Stimulated activated CD4-positive, alpha-beta T cell treated with anti-CD3 and anti-CD28 coated beads, Interleukin-2, amount 100 ng/mL, for 24 hours (primary cell): Measurements from ENCODE around the gene PIERCE2.
"Not testable (repeated sequence)": the region's sequence is repeated elsewhere in the genome, so short reads cannot be mapped to it uniquely, and the experiment has no call there.

Experiments used
- DNase-seq, 2 donors: peaks; one replicate each; pipeline ENCODE4 v3.0.0-alpha.2; 2020

PIERCE2 gene

GRCh38 chr15:55434989-55435825 lies 26.9 kb downstream of the PIERCE2 start:
- DNase-seq = no peak

- DNase-seq = not testable (repeated sequence)
Measured at GRCh38 chr15:55443141-55443540, 34.8 kb downstream of the PIERCE2 start.

- not testable (repeated sequence) for DNase-seq
Measured at GRCh38 chr15:55445936-55446335, 37.6 kb downstream of the PIERCE2 start.

GRCh38 chr15:55446379-55447029 lies 38.2 kb downstream of the PIERCE2 start:
- not testable (repeated sequence) for DNase-seq

GRCh38 chr15:55447030-55447394 lies 38.7 kb downstream of the PIERCE2 start:
- not testable (repeated sequence) for DNase-seq

- no peak for DNase-seq
Measured at GRCh38 chr15:55457401-55458022, 49.2 kb downstream of the PIERCE2 start.

- DNase-seq = no peak
Measured at GRCh38 chr15:55461447-55461846, 53.2 kb downstream of the PIERCE2 start.

GRCh38 chr15:55468321-55468720 lies 60.0 kb downstream of the PIERCE2 start:
- no peak for DNase-seq
